ENCODE results near the gene MYRF.

DNA sequence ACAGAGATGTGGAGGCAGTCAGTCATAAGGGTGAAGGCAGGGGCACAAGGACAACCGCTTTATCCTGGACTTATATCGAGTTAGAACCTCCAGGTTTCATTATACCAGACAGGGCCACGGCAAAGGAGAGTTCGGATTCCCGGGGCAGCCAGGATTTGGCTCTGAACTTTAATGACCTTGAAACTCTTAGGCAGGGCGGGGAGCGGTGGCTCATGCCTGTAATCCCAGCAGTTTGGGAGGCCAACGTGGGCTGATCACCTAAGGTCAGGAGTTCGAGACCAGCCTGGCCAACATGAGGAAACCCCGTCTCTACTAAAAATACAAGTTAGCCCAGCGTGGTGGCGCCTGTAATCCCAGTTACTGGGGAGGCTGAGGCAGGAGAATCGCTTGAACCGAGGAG is 1.1 kb upstream of the MYRF start:
- TF ChIP-seq, protein P1, sequence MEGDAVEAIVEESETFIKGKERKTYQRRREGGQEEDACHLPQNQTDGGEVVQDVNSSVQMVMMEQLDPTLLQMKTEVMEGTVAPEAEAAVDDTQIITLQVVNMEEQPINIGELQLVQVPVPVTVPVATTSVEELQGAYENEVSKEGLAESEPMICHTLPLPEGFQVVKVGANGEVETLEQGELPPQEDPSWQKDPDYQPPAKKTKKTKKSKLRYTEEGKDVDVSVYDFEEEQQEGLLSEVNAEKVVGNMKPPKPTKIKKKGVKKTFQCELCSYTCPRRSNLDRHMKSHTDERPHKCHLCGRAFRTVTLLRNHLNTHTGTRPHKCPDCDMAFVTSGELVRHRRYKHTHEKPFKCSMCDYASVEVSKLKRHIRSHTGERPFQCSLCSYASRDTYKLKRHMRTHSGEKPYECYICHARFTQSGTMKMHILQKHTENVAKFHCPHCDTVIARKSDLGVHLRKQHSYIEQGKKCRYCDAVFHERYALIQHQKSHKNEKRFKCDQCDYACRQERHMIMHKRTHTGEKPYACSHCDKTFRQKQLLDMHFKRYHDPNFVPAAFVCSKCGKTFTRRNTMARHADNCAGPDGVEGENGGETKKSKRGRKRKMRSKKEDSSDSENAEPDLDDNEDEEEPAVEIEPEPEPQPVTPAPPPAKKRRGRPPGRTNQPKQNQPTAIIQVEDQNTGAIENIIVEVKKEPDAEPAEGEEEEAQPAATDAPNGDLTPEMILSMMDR (IDR thresholded peaks at IDR 0.05) = no peak
- TF ChIP-seq POLR2A (IDR thresholded peaks at IDR 0.05) = no peak
